Stimulated activated CD4-positive, alpha-beta T cell treated with anti-CD3 and anti-CD28 coated beads, Interleukin-4, amount 100 ng/mL, for 4 hours (primary cell): ENCODE measurements around the gene PTPRT.

Source experiments
- DNase-seq, 2 experiments: peaks; one replicate each; pipeline ENCODE4 v3.0.0-alpha.2; 2020

Gene PTPRT

GRCh38 chr20:42352096-42352495 is 837.6 kb downstream of the PTPRT start:
- DNase-seq, result no peak

- no peak for DNase-seq
Observed at GRCh38 chr20:42350521-42350920, 839.2 kb downstream of the PTPRT start.

- no peak for DNase-seq
Observed at GRCh38 chr20:42346189-42347170, 843.2 kb downstream of the PTPRT start.

GRCh38 chr20:42341654-42342053 is 848.1 kb downstream of the PTPRT start:
- no peak for DNase-seq

GRCh38 chr20:42340368-42340767 is 849.3 kb downstream of the PTPRT start:
- DNase-seq, result no peak

- DNase-seq, result no peak
Observed at GRCh38 chr20:42338294-42339201, 851.2 kb downstream of the PTPRT start.

GRCh38 chr20:42336576-42336975 is 853.1 kb downstream of the PTPRT start:
- DNase-seq, result no peak

GRCh38 chr20:42319252-42320013 is 870.3 kb downstream of the PTPRT start:
- DNase-seq, result no peak

GRCh38 chr20:42313704-42314103 is 876.0 kb downstream of the PTPRT start:
- DNase-seq, result no peak

GRCh38 chr20:42309050-42309449 is 880.7 kb downstream of the PTPRT start:
- no peak for DNase-seq

GRCh38 chr20:42308171-42308570 is 881.5 kb downstream of the PTPRT start:
- DNase-seq, result no peak

- no peak for DNase-seq
Observed at GRCh38 chr20:42295592-42295991, 894.1 kb downstream of the PTPRT start.

GRCh38 chr20:42294976-42295375 is 894.7 kb downstream of the PTPRT start:
- no peak for DNase-seq

GRCh38 chr20:42281801-42282200 is 907.9 kb downstream of the PTPRT start:
- DNase-seq, result no peak

GRCh38 chr20:42276718-42277602 is 912.7 kb downstream of the PTPRT start:
- DNase-seq, result no peak

GRCh38 chr20:42274986-42275385 is 914.7 kb downstream of the PTPRT start:
- no peak for DNase-seq

- DNase-seq, result no peak
Observed at GRCh38 chr20:42272516-42272915, 917.2 kb downstream of the PTPRT start.

GRCh38 chr20:42270539-42270938 is 919.2 kb downstream of the PTPRT start:
- no peak for DNase-seq

- no peak for DNase-seq
Observed at GRCh38 chr20:42267793-42268384, 921.8 kb downstream of the PTPRT start.

- no peak for DNase-seq
Observed at GRCh38 chr20:42261766-42262270, 927.9 kb downstream of the PTPRT start.

- DNase-seq, result no peak
Observed at GRCh38 chr20:42260184-42260583, 929.5 kb downstream of the PTPRT start.
